CD4-positive, alpha-beta T cell (primary cell): Measurements from ENCODE around the gene KIAA1328. TPM values are rescaled to one million over a fixed set of nuclear protein-coding genes. Genes with fewer than 3 reads are reported as not detected.

Experiments
- ATAC-seq: fragments of 200-7000 bp; cut with Tn5 transposase; one replicate; pipeline ENCODE4 v1.10.0; 2022; ENCODE audit warnings: mild to moderate bottlenecking; ENCODE audit not compliant: poor library complexity
- CTCF ChIA-PET: fragments of 350-600 bp; sonication (Branson Sonifier 250); formaldehyde crosslinking; loops from one replicate; lab custom pipeline; 2021; ENCODE audit warnings: antibody characterized with exemption, inconsistent platforms; lab: Charles Lee
- POLR2A ChIA-PET: fragments of 350-600 bp; sonication (Branson Sonifier 250); formaldehyde crosslinking; loops from one replicate; lab custom pipeline; 2021; ENCODE audit warnings: antibody characterized with exemption, inconsistent platforms; lab: Charles Lee
- DNase-seq, 14 experiments: peaks; one replicate each; pipeline ENCODE4 v3.0.0-alpha.2; 2013 to 2020; ENCODE audit warnings: mixed read lengths in 2 of 14
- H3K27ac ChIP-seq, 2 donors: one replicate each; pipeline versions ENCODE4 v1.5.1 to v1.7.0; 2013; ENCODE audit warnings: low read length in 2 of 2, low read depth in 1 of 2, mild to moderate bottlenecking in 1 of 2
- H3K27me3 ChIP-seq, 2 experiments: 1 replicate in 1 of 2; 2 replicates in 1 of 2; pipeline versions ENCODE4 v1.6.1 to v1.7.0; 2013; ENCODE audit warnings: low read length in 2 of 2, control low read depth in 1 of 2, mild to moderate bottlenecking in 1 of 2, moderate library complexity in 1 of 2; ENCODE audit not compliant: insufficient read depth in 2 of 2, control insufficient read depth in 1 of 2
- H3K36me3 ChIP-seq: one replicate; pipeline ENCODE4 v1.6.1; 2013; ENCODE audit warnings: low read length, control low read depth; ENCODE audit not compliant: insufficient read depth
- H3K4me1 ChIP-seq: one replicate; pipeline ENCODE4 v1.6.1; 2013; ENCODE audit warnings: low read length, control low read depth; ENCODE audit not compliant: insufficient read depth
- H3K4me3 ChIP-seq: one replicate; pipeline ENCODE4 v1.5.1; 2013; ENCODE audit warnings: mild to moderate bottlenecking, low read length, moderate library complexity
- H3K9me3 ChIP-seq, 2 experiments: 1 replicate in 1 of 2; 2 replicates in 1 of 2; pipeline versions ENCODE4 v1.6.1 to v1.7.0; 2013; ENCODE audit warnings: low read length in 2 of 2, mild to moderate bottlenecking in 2 of 2, control low read depth in 1 of 2, moderate library complexity in 1 of 2; ENCODE audit not compliant: control insufficient read depth in 1 of 2, insufficient read depth in 1 of 2
- H3K27ac Mint-ChIP-seq: one replicate; pipeline ENCODE4 v1.8.0; 2020; ENCODE audit warnings: mixed read lengths
- H3K27me3 Mint-ChIP-seq: one replicate; pipeline ENCODE4 v1.8.0; 2021; ENCODE audit warnings: mixed read lengths
- H3K36me3 Mint-ChIP-seq: one replicate; pipeline ENCODE4 v1.8.0; 2021; ENCODE audit warnings: low read depth, mixed read lengths
- H3K4me1 Mint-ChIP-seq: one replicate; pipeline ENCODE4 v1.8.0; 2021; ENCODE audit warnings: low read depth, mixed read lengths
- H3K4me3 Mint-ChIP-seq: one replicate; pipeline ENCODE4 v1.8.0; 2020; ENCODE audit warnings: mild to moderate bottlenecking, mixed read lengths
- H3K9me3 Mint-ChIP-seq: one replicate; pipeline ENCODE4 v1.8.0; 2020; ENCODE audit warnings: mixed read lengths
- CTCF ChIP-seq: fragments of 200-600 bp; IDR thresholded peaks from one replicate; pipeline ENCODE4 v1.8.0; 2022; ENCODE audit warnings: antibody characterized with exemption, mild to moderate bottlenecking
- intact Hi-C, 2 experiments: fragments of 100-400 bp; cut with DNase I in 1 of 2; cut with micrococcal nuclease in 1 of 2; formaldehyde crosslinking; loops; one replicate each; pipeline versions ENCODE4 v1.15.1 to v1.9.0; 2023 to 2025; cut with DNase I, micrococcal nuclease
- total RNA-seq, 174 experiments: library from RNA in 2 of 174; stranded (reverse) in 2 of 174; gene quantifications; one replicate each; pipeline ENCODE4 v1.2.3 and lab custom pipeline; 2021 to 2026

Gene KIAA1328
- total RNA-seq, 2 experiments from 2014 or later = 8.7 to 9.4 TPM

- ChIA-PET CTCF (no interaction called here), POLR2A (no interaction called here)
- H3K4me3 ChIP-seq = no peak overlapping the region
- no peaks in the 10 kb centered on the region for H3K27me3 ChIP-seq
- peaks cover 6% of the 10 kb centered on the region for H3K4me1 Mint-ChIP-seq
- H3K27me3 Mint-ChIP-seq = no peaks in the 10 kb centered on the region
- H3K36me3 ChIP-seq = no peaks in the 10 kb centered on the region
- H3K36me3 Mint-ChIP-seq = peaks cover 36% of the 10 kb centered on the region
- no peak overlapping the region for H3K27ac ChIP-seq
- H3K9me3 ChIP-seq = no peaks in the 10 kb centered on the region
- no peak for TF ChIP-seq CTCF
- no peaks in the 10 kb centered on the region for H3K4me1 ChIP-seq
- H3K27ac Mint-ChIP-seq = no peak overlapping the region
- ATAC-seq = no peak
- no peak for DNase-seq
- no peak overlapping the region for H3K4me3 Mint-ChIP-seq
- no peaks in the 10 kb centered on the region for H3K9me3 Mint-ChIP-seq
- intact Hi-C loops = no loop called here
Measured at GRCh38 chr18:36887114-36887513, 58.2 kb downstream of the KIAA1328 start.

- Histone ChIP-seq H3K4me3 (no peak overlapping the region), H3K36me3 (no peaks in the 10 kb centered on the region), H3K27me3 (no peaks in the 10 kb centered on the region), H3K27ac (no peak overlapping the region), H3K4me1 (no peaks in the 10 kb centered on the region), H3K9me3 (no peaks in the 10 kb centered on the region)
- peaks cover 32% of the 10 kb centered on the region for H3K36me3 Mint-ChIP-seq
- H3K27ac Mint-ChIP-seq = no peak overlapping the region
- POLR2A ChIA-PET = no interaction called here
- CTCF ChIA-PET = no interaction called here
- H3K9me3 Mint-ChIP-seq = no peaks in the 10 kb centered on the region
- H3K27me3 Mint-ChIP-seq = no peaks in the 10 kb centered on the region
- no peak for TF ChIP-seq CTCF
- DNase-seq (no peak), ATAC-seq (no peak)
- peaks cover 6% of the 10 kb centered on the region for H3K4me1 Mint-ChIP-seq
- H3K4me3 Mint-ChIP-seq = no peak overlapping the region
- intact Hi-C loops = no loop called here
Measured at GRCh38 chr18:36887864-36888263, 58.9 kb downstream of the KIAA1328 start.

- Mint-ChIP-seq H3K36me3 (peaks cover 36% of the 10 kb centered on the region), H3K4me1 (peaks cover 6% of the 10 kb centered on the region), H3K27ac (no peak overlapping the region), H3K9me3 (no peaks in the 10 kb centered on the region), H3K4me3 (no peak overlapping the region), H3K27me3 (no peaks in the 10 kb centered on the region)
- no peaks in the 10 kb centered on the region for H3K36me3 ChIP-seq
- DNase-seq (no peak), ATAC-seq (no peak)
- no peaks in the 10 kb centered on the region for H3K9me3 ChIP-seq
- no peak overlapping the region for H3K27ac ChIP-seq
- ChIA-PET POLR2A (no interaction called here), CTCF (no interaction called here)
- H3K27me3 ChIP-seq = no peaks in the 10 kb centered on the region
- intact Hi-C loops = no loop called here
- TF ChIP-seq CTCF = no peak
- no peak overlapping the region for H3K4me3 ChIP-seq
- no peaks in the 10 kb centered on the region for H3K4me1 ChIP-seq
Measured at GRCh38 chr18:36888778-36889177, 59.9 kb downstream of the KIAA1328 start.
